NCI-H526 treated with DMSO at 0.1 percent for 48 hours (cell line): Measurements from ENCODE around the gene FXYD1.
"Not testable (repeated sequence)": the region's sequence is repeated elsewhere in the genome, so short reads cannot be mapped to it uniquely, and the experiment has no call there.

Experiments used
- DNase-seq: peaks from one replicate; lab custom pipeline; 2025; lab: John Stamatoyannopoulos, UW

Gene FXYD1

GRCh38 chr19:35143231-35143715 lies 4.6 kb downstream of the FXYD1 start, which contains the start of gene FXYD7:
FXYD7 (plus strand) TSS chr19:35143255; CDS start chr19:35143334, 79 bp downstream.
- no peak for DNase-seq

GRCh38 chr19:35143818-35144217 lies 5.2 kb downstream of the FXYD1 start:
- no peak for DNase-seq

- DNase-seq: no peak
Measured at GRCh38 chr19:35144259-35144599, 5.6 kb downstream of the FXYD1 start.

- DNase-seq: no peak
Measured at GRCh38 chr19:35144600-35145436, 6.2 kb downstream of the FXYD1 start.

- DNase-seq: no peak
Measured at GRCh38 chr19:35146746-35147459, 8.3 kb downstream of the FXYD1 start.

GRCh38 chr19:35149463-35149862 lies 10.8 kb downstream of the FXYD1 start:
- no peak for DNase-seq

GRCh38 chr19:35150445-35150844 lies 11.8 kb downstream of the FXYD1 start:
- DNase-seq: no peak

- no peak for DNase-seq
Measured at GRCh38 chr19:35151273-35152065, 12.8 kb downstream of the FXYD1 start.

- not testable (repeated sequence) for DNase-seq
Measured at GRCh38 chr19:35153129-35153522, 14.5 kb downstream of the FXYD1 start.

GRCh38 chr19:35153701-35154524 lies 15.3 kb downstream of the FXYD1 start:
- no peak for DNase-seq

- DNase-seq: peak; percentile 23
Measured at GRCh38 chr19:35154525-35155406, 16.1 kb downstream of the FXYD1 start, which contains the start of gene FXYD5. FXYD5 (plus strand) TSS chr19:35154735; CDS start chr19:35155551, 816 bp downstream.

GRCh38 chr19:35155441-35155840 lies 16.8 kb downstream of the FXYD1 start:
- no peak for DNase-seq

- DNase-seq: no peak
Measured at GRCh38 chr19:35155981-35156672, 17.5 kb downstream of the FXYD1 start.

GRCh38 chr19:35156673-35157014 lies 18.0 kb downstream of the FXYD1 start:
- DNase-seq: no peak

- no peak for DNase-seq
Measured at GRCh38 chr19:35157431-35157830, 18.8 kb downstream of the FXYD1 start.

GRCh38 chr19:35159606-35160005 lies 21.0 kb downstream of the FXYD1 start:
- no peak for DNase-seq

GRCh38 chr19:35160629-35161433 lies 22.2 kb downstream of the FXYD1 start:
- DNase-seq: no peak

GRCh38 chr19:35161434-35161743 lies 22.8 kb downstream of the FXYD1 start:
- no peak for DNase-seq
